HG02571 (cell line): Measurements from ENCODE around the gene PLD4.
"Not testable (repeated sequence)": the region's sequence is repeated elsewhere in the genome, so short reads cannot be mapped to it uniquely, and the experiment has no call there.

Source experiments
- ATAC-seq: cut with Tn5 transposase; IDR thresholded peaks from one replicate; pipeline ENCODE4 v1.9.1; 2021; ENCODE audit warnings: mild to moderate bottlenecking, moderate library complexity; ENCODE audit not compliant: unreplicated experiment

PLD4 gene

GRCh38 chr14:104898195-104898558 lies 26.5 kb upstream of the PLD4 start:
- no peak for ATAC-seq

GRCh38 chr14:104898870-104899510 lies 25.7 kb upstream of the PLD4 start:
- ATAC-seq = no peak

GRCh38 chr14:104899781-104900180 lies 24.9 kb upstream of the PLD4 start:
- ATAC-seq = no peak

- no peak for ATAC-seq
These were observed 23.8 kb upstream of the PLD4 start for GRCh38 chr14:104900639-104901512.

- ATAC-seq = no peak
These were observed 20.7 kb upstream of the PLD4 start for GRCh38 chr14:104903990-104904389.

- not testable (repeated sequence) for ATAC-seq
These were observed 19.8 kb upstream of the PLD4 start for GRCh38 chr14:104904650-104905578.

- ATAC-seq = not testable (repeated sequence)
These were observed 19.1 kb upstream of the PLD4 start for GRCh38 chr14:104905579-104905933.

GRCh38 chr14:104908303-104908702 lies 16.4 kb upstream of the PLD4 start:
- no peak for ATAC-seq

GRCh38 chr14:104912053-104912452 lies 12.6 kb upstream of the PLD4 start:
- no peak for ATAC-seq

- no peak for ATAC-seq
These were observed 11.2 kb upstream of the PLD4 start for GRCh38 chr14:104913435-104913834.

- ATAC-seq = no peak
These were observed 7.6 kb upstream of the PLD4 start for GRCh38 chr14:104917116-104917515.

GRCh38 chr14:104917993-104918392 lies 6.7 kb upstream of the PLD4 start:
- no peak for ATAC-seq

- ATAC-seq = not testable (repeated sequence)
These were observed 5.3 kb upstream of the PLD4 start for GRCh38 chr14:104919152-104919992.

GRCh38 chr14:104919993-104920315 lies 4.7 kb upstream of the PLD4 start:
- ATAC-seq = no peak

GRCh38 chr14:104923640-104924420 lies 849 bp upstream of the PLD4 start:
- ATAC-seq = no peak

- ATAC-seq = no peak
These were observed 655 bp downstream of the PLD4 start for GRCh38 chr14:104925214-104925854.

- ATAC-seq = no peak
These were observed 1.4 kb downstream of the PLD4 start for GRCh38 chr14:104925855-104926609.

GRCh38 chr14:104926619-104927431 lies 2.1 kb downstream of the PLD4 start:
- ATAC-seq = peak; percentile 79
